Esophagus muscularis mucosa (tissue), 4 donors: ENCODE results near the gene ZBTB45. TPM values are rescaled to one million over a fixed set of nuclear protein-coding genes. Genes with fewer than 3 reads are reported as not detected.
"Not testable (repeated sequence)": the region's sequence is repeated elsewhere in the genome, so short reads cannot be mapped to it uniquely, and the experiment has no call there.

ENCODE experiments used
- DNase-seq: peaks from one replicate; pipeline ENCODE4 v3.0.0-alpha.2; 2017; ENCODE audit errors: extremely low spot score
- H3K27ac ChIP-seq, 4 donors: fragments of 200-600 bp; sonication (generic); replicated peaks in 1 of 4; 1 replicate in 3 of 4; 2 replicates in 1 of 4; pipeline ENCODE4 v1.5.1; 2016 to 2019; ENCODE audit warnings: mild to moderate bottlenecking in 1 of 4
- H3K27me3 ChIP-seq, 4 donors: fragments of 200-600 bp; sonication (generic); one replicate each; pipeline versions ENCODE4 v1.5.1 to v1.6.0; 2016 to 2019
- H3K36me3 ChIP-seq, 4 donors: fragments of 200-600 bp; sonication (generic); one replicate each; pipeline ENCODE4 v1.5.1; 2016 to 2019
- H3K4me1 ChIP-seq, 4 donors: fragments of 200-600 bp; sonication (generic); one replicate each; pipeline ENCODE4 v1.5.1; 2016 to 2019
- H3K4me3 ChIP-seq, 4 donors: fragments of 200-600 bp; sonication (generic); 1 replicate in 2 of 4; 2 replicates in 2 of 4; pipeline ENCODE4 v1.5.1; 2016 to 2019; ENCODE audit warnings: mild to moderate bottlenecking in 4 of 4, moderate library complexity in 1 of 4
- H3K9me3 ChIP-seq, 4 donors: fragments of 200-600 bp; sonication (generic); 1 replicate in 3 of 4; 2 replicates in 1 of 4; pipeline ENCODE4 v1.5.1; 2016 to 2019
- EP300 ChIP-seq: sonication (generic); formaldehyde crosslinking; IDR thresholded peaks from one replicate; pipeline ENCODE4 v1.6.1; 2017; ENCODE audit warnings: antibody characterized with exemption
- POLR2A ChIP-seq: fragments of 450-650 bp; IDR thresholded peaks from one replicate; pipeline ENCODE4 v1.6.1; 2017; ENCODE audit warnings: antibody characterized with exemption, moderate library complexity, mild to moderate bottlenecking, low read depth
- POLR2AphosphoS5 ChIP-seq, 2 donors: sonication (generic); formaldehyde crosslinking; IDR thresholded peaks; one replicate each; pipeline ENCODE4 v1.6.1; 2017; ENCODE audit warnings: antibody characterized with exemption in 2 of 2
- WGBS: methylation state at CpG from one replicate; pipeline ENCODE4 v1.1.5; 2018; 5-methylcytosine and 5-hydroxymethylcytosine counted together
- intact Hi-C: fragments of 100-400 bp; cut with DNase I; formaldehyde crosslinking; loops from one replicate; pipeline ENCODE4 v1.15.1; 2023
- total RNA-seq, 4 donors: library from RNA; depleted of rRNA; stranded (reverse); fragments of >200 nt; gene quantifications; one replicate each; pipeline versions ENCODE4 v1.1.0 to v1.2.1, GENCODE V29; 2016
- TF ChIP-seq, protein P1 (sequence below), 3 experiments: fragments of 200-600 bp in 2 of 3; fragments of 450-650 bp in 1 of 3; sonication (generic) in 2 of 3; IDR thresholded peaks; one replicate each; pipeline ENCODE4 v1.5.1; 2017 to 2019; ENCODE audit warnings: antibody characterized with exemption in 3 of 3, mild to moderate bottlenecking in 2 of 3, moderate library complexity in 1 of 3

The ZBTB45 gene
- total RNA-seq, 4 donors from 2014 or later, result 8.8 to 20.0 (median 12.1) TPM

DNA sequence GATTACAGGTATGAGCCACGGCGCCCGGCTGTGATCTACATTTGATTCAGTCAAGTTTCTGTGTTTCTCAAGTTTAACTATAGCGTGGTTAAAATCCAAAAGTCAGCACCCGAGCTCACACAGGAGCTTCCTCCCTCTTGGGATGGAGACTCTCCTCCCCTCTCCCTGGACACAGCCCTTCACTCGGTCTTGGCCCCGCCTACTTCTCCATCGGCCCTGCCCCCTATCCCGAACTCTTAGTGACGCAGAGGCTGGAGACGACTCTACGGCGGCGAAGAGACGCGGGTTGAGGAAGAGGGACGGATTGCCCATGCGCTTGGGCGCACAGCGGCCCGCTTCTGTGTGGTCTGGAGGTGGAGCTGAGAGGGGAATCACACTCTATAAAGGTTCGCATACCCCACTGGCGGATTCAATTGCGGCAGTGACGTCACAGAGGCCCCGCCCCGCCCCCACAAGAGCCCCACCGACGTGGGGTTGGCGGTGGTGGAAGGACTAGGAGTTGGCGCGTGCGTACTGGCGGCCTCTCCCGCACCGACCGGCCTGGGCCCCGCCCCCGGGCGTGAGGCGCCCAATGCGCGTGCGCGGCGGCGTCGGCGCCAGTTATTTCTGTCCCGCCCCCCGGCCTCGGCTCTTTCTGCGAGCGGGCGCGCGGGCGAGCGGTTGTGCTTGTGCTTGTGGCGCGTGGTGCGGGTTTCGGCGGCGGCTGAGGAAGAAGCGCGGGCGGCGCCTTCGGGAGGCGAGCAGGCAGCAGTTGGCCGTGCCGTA lies 24.4 kb upstream of the ZBTB45 start, which contains the start of gene TRIM28:
TSS of gene TRIM28 (plus strand) at position 239 of the 765 bp plus-strand sequence. CDS start 694 bp downstream, outside the sequence.
- peaks cover 0 to 23% (median 0%) of the 10 kb centered on the region in 4 donors for H3K27me3 ChIP-seq
- TF ChIP-seq EP300, result no peak
- peak; percentile 98 for TF ChIP-seq POLR2A
- TF ChIP-seq, protein P1, sequence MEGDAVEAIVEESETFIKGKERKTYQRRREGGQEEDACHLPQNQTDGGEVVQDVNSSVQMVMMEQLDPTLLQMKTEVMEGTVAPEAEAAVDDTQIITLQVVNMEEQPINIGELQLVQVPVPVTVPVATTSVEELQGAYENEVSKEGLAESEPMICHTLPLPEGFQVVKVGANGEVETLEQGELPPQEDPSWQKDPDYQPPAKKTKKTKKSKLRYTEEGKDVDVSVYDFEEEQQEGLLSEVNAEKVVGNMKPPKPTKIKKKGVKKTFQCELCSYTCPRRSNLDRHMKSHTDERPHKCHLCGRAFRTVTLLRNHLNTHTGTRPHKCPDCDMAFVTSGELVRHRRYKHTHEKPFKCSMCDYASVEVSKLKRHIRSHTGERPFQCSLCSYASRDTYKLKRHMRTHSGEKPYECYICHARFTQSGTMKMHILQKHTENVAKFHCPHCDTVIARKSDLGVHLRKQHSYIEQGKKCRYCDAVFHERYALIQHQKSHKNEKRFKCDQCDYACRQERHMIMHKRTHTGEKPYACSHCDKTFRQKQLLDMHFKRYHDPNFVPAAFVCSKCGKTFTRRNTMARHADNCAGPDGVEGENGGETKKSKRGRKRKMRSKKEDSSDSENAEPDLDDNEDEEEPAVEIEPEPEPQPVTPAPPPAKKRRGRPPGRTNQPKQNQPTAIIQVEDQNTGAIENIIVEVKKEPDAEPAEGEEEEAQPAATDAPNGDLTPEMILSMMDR (IDR thresholded peaks at IDR 0.05), result no peak
- TF ChIP-seq POLR2AphosphoS5 (IDR thresholded peaks at IDR 0.05), result peak; percentile 96 to 97
- H3K36me3 ChIP-seq, result peaks cover 21 to 34% (median 30%) of the 10 kb centered on the region in 4 donors
- peak within 1 kb of the TSS; percentile 91 to 97 (median 96) for H3K27ac ChIP-seq
- H3K4me1 ChIP-seq, result peaks cover 29 to 46% (median 35%) of the 10 kb centered on the region in 4 donors
- peak; percentile 100 for DNase-seq
- intact Hi-C loops, result no loop called here
- no peaks in the 10 kb centered on the region for H3K9me3 ChIP-seq
- 2% methylated on average over 41 of the region's 73 CpGs for WGBS
- peak within 1 kb of the TSS; percentile 95 to 98 (median 96) for H3K4me3 ChIP-seq

DNA sequence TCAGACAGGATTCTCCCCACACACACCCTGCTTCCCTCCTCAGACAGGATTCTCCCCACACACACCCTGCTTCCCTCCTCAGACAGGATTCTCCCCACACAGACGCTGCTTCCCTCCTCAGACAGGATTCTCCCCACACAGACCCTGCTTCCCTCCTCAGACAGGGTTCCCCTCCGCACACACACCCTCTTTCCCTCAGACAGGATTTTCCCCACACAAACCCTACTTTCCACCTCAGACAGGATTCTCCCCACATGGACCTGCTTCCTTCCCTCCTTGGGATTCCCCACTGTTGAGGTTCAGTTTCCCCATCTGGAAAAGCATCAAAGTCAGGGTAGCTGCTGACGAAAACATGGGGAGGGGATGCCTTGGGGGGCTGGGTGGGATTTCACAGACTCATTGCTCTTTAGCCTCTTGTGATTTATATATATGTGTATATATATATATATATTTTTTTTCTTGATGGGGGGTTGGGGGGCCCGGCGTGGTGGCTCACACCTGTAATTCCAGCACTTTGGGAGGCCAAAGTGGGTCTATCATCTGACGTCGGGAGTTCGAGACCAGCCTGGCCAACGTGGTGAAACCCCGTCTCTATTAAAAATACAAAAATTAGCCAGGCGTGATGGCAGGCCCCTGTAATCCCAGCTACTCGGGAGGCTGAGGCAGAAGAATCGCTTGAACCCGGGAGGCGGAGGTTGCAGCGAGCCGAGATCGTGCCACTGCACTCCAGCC lies 23.2 kb upstream of the ZBTB45 start:
- peak overlapping the region; percentile 95 to 98 (median 96) for H3K4me3 ChIP-seq
- WGBS, result 81% methylated on average over 18 of the region's 18 CpGs
- H3K9me3 ChIP-seq, intact Hi-C loops, DNase-seq: not testable (repeated sequence)
- H3K27ac ChIP-seq, result peak overlapping the region; percentile 91 to 97 (median 96)
- peaks cover 0 to 35% (median 11%) of the 10 kb centered on the region in 4 donors for H3K27me3 ChIP-seq
- peaks cover 9 to 22% (median 18%) of the 10 kb centered on the region in 4 donors for H3K36me3 ChIP-seq
- H3K4me1 ChIP-seq, result peaks cover 37 to 45% (median 42%) of the 10 kb centered on the region in 4 donors

DNA sequence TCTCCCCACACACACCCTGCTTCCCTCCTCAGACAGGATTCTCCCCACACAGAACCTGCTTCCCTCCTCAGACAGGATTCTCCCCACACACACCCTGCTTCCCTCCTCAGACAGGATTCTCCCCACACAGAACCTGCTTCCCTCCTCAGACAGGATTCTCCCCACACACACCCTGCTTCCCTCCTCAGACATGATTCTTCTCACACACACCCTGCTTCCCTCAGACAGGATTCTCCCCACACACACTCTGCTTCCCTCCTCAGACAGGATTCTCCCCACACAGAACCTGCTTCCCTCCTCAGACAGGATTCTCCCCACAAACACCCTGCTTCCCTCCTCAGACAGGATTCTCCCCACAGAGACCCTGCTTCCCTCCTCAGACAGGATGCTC lies 19.6 kb upstream of the ZBTB45 start:
- H3K36me3 ChIP-seq, H3K4me3 ChIP-seq, H3K9me3 ChIP-seq, intact Hi-C loops, DNase-seq, H3K27ac ChIP-seq: not testable (repeated sequence)
- Histone ChIP-seq H3K27me3 (peaks cover 0 to 50% (median 13%) of the 10 kb centered on the region in 4 donors), H3K4me1 (peaks cover 13 to 15% (median 14%) of the 10 kb centered on the region in 4 donors)

DNA sequence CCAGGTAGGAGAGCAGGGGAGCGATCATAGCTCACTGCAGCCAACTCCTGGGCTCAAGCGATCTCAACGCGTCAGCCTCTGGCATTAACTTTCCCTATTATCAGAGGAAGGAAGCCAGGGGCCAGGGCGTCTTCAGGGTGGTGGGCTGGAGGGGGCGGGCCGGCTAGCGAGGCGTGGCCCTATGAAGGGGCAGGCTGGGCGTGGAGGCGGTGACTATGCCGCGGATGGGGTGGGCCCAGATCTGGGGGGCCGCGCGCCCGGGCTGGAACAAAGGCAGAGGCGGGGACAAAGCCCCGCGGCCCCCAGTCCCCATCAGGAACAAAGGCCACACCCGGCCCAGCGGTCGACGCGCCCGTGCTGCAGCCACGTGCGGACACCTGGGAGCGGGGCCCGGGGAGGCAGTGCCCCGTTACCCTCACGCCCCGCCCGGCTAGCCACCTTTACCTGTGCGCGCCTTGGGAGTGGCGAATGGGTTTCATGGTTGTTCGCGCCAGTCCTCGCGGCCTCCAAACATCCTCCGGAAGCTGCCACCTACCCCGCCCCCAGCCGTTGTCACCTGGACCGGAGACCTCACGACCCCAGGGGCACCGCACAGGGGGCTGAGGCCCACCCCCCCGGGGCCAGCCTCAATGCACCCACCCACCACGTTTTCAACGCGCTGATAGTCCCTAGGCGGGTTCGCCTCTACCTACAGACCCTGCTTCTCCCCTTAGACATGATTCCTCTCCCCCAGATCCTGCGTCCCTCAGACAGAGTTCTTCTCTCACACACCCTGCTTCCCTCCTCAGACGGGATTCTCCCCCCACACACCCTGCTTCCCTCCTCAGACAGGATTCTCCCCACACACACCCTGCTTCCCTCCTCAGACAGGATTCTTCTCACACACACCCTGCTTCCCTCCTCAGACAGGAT lies 18.9 kb upstream of the ZBTB45 start:
- Histone ChIP-seq H3K4me1 (peaks cover 12 to 15% (median 13%) of the 10 kb centered on the region in 4 donors), H3K36me3 (no peaks in the 10 kb centered on the region), H3K27ac (peak overlapping the region in 1 of 4 donors; percentile 10), H3K27me3 (peaks cover 0 to 50% (median 13%) of the 10 kb centered on the region in 4 donors), H3K4me3 (peak overlapping the region; percentile 25 to 53 (median 36)), H3K9me3 (no peaks in the 10 kb centered on the region)
- intact Hi-C loops, result no loop called here
- TF ChIP-seq POLR2AphosphoS5 (IDR thresholded peaks at IDR 0.05) (no peak), EP300 (no peak), POLR2A (no peak)
- TF ChIP-seq, protein P1 (IDR thresholded peaks at IDR 0.05), result no peak
- no peak for DNase-seq
- WGBS, result 6% methylated on average over 24 of the region's 55 CpGs
